Stimulated activated CD4-positive, alpha-beta T cell treated with anti-CD3 and anti-CD28 coated beads, Interleukin-1b, Interleukin-23, amount 100 ng/mL, for 4 hours (primary cell): ENCODE data around the gene ABCA6.

Source experiments
- DNase-seq, 2 donors: peaks; one replicate each; pipeline ENCODE4 v3.0.0-alpha.2; 2020; ENCODE audit warnings: low read depth in 2 of 2

ABCA6 gene

DNA sequence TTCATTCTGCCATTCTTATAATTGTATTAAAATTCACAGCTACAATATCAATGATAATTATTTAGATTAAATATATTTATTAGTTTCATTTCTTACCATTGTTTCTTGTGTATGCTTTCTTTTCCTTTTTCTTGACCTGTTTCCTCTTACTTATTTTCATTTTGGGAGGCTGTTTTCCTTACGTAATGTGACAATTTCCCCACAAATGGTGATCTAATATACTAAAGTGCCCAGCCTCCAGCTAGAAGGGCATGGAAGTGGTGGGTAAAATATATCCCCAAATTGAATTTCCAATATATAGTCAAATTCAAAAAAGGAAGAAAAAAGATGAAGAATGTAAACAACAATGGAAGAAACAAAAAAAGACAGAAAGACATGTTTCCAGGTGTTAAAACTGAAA lies 1.5 kb upstream of the ABCA6 start:
- no peak for DNase-seq

DNA sequence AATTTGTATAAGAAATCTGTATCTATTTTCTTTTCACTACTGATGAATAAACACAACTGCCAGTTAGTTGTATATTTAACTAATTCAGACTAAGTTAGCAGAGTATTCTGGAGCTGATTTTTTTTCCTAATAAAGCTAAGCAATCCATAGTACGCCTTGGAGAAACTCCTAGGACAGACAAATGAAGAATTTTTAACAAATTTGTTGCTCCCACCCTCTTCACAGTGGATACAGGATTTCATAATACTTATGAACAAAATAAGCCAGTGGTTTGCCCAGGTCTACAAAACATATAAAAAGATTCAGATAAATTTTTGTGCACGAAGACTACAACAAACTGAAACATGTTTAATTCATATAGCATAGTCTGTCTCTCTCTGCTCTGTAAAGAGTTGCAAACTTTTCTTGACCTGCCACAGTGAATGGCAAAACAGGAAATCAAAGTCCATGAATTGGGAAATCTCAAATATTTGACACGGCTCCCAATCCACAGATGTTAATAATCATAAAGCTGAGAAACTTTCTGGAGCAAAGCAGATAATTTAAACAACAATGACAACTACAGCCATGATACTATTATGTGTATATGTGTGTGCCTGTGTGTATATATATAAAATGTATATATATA lies 594 bp upstream of the ABCA6 start:
- DNase-seq: no peak

DNA sequence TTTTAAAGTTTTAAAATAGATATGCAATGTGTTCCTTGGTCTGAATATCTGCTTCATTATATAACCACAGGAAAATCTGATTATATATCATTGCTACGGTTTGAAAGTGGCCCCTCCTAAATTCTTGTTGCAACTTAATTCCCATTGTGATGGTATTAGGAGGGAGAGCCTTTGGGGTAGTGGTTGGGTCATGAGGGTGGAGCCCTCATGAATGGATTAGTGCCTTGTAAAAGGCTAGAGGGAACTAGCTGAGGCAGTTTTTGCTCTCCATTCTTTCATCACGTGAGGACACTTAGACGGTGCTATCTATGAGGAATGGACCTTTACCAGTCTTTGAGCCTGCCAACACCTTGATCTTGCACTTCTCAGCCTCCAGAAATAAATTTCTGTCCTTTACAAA lies 7.6 kb downstream of the ABCA6 start:
- DNase-seq: no peak

DNA sequence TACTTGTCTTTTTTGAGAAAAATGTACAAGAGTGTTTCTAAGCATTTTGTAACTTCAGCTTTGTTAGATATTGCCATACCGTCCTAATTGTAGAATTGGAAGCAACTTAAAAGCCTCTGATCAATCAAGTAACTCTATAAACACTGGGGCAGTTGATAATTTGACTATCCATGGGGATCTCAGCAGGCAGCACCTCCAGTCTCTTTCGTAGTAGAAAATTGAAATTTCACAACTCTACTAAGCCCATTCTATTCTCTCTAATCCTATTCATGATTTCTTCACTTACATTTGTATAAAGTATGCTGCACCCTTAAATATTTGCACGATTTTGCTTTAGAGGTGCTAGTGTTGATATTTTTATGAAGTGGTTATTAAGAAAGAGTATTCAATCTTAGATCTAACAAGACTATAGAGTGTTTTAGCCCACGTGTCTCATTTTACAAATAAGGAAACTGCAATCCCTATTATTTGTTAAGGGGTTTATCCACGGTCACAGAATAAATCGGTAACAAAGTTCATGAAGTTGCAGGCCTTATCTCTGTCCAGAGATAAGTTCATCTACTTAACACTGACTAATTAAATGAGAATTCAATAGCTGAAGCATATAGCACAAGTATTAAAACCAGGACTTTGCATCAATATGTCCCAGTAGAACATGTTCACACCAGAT lies 10.9 kb downstream of the ABCA6 start:
- DNase-seq: no peak

DNA sequence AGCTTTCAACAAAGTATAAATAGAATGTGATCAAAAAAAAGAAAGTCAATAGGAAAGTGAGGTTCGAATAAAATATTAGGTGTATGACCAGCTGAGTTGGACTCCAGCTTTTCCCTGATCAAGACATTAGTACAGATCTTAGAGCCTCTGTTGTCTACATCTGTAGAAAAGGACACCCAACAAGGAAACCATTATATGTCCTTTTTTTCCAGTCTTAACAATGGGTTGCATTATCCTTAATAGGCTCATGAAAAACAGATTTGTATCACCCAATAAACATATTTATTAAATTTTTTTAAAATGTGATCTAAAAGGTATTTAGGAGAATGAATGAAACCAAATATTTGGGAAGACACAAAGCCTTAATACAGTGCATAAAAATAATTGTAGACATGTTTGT lies 18.1 kb downstream of the ABCA6 start:
- DNase-seq: no peak

DNA sequence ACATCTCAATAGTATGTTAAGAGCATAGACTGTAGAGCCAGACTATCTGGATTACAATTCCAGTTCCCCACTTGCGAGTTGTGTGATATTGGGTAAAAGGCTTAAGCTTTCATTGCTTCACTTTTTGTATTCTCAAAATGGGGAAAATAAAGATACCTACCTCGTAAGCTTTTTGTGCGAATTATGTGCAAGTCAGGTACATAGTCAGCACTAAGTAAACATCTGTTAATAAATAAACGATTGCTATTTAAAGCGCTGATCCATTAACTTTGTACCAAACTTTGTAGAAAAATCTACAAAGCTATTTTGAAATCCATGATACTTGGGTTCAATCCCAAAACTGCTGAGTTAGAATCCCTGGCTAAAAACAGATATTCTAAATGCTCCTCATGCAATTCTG lies 19.6 kb downstream of the ABCA6 start:
- no peak for DNase-seq

DNA sequence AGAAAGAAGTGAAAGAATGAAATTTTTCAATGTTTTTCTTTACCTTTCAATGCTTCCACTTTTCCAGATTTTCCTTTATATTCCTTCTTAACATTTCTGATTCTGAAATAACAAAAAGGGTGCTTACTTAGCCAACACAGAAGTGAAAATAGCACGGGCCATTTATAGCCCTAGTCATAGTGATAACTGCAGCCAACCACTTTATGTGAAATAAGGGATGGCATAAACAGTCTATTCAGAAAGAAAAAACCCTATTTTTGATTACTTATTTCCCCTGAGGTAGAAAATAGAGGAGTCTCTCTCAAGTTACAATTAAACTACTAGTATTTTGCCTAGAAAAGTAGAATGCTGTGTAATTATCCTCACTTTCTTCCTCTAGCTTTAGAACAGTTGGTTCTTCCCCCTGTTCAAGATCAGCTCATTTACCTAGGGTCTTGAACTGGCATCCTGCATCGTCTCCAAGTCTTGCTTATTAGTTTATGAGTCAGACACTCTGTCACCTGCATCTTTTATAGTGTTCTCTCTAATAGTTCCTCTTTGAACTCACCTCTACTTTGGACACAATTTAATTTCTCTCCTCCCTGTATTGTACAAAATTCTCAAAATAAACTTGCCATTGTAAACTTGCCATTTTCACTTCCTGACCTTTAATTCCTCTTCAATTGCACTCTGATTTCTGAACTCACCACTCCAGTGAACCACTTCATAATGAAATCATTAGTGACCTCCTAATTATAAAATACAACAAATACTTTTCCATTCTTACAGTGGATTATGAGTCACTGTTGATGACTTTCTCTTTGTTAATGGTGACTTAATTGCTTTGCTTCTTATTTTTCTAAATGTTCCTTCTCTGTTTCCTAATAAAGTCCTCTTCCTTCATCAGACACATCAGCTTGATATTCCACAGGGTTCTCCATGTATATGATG lies 23.6 kb downstream of the ABCA6 start:
- DNase-seq: no peak

DNA sequence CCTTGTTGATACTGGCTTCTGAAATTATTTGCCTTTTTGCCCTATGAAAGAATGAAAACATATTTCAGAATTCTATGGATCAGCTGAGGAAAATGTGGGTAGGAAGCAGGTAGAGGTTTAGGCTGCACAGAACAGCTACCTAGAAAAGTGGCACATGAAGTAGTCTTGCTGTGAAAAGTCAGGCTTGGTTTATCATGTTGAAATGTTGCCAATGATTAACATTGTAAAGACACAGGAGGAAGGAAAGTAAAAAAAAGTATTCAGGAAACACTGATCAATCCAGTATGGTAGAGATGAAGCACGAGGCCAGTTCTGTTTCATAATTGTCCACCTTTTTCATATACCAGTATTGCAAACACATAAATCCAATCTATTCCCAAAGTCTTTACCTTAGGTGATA lies 29.9 kb downstream of the ABCA6 start:
- no peak for DNase-seq

DNA sequence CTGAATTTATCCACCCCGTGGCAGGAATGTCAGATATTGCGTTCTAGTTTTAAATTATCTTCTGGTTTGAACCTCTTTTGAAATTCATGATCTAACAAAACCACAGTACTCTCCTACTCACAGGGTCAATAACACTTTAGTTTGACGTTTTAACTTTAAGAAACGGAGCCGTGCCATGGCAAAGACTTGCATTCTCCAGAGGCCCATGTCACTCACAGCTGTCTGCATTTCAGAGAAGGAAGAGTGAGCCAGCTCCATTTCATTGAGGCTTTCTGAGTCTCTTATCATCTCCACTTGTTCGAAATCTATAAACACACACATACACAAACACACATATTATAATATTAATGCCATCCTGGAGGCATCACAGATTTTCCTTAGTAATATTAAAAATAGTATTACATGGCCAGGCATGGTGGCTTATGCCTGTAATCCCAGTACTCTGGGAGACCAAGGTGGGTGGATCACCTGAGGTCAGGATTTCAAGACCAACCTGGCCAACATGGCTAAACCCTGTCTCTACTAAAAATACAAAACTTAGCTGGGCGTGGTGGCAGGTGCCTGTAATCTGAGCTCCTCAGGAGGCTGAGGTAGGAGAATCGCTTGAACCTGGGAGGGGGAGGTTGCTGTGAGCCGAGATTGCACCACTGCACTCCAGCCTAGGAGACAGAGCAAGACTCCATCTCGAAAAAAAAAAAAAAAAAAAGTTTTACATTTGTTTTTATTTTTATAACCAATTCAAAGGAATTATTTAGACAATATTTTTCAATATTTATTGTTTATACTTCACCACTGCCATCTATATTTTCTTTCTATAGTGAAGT lies 35.6 kb downstream of the ABCA6 start:
- DNase-seq: no peak

DNA sequence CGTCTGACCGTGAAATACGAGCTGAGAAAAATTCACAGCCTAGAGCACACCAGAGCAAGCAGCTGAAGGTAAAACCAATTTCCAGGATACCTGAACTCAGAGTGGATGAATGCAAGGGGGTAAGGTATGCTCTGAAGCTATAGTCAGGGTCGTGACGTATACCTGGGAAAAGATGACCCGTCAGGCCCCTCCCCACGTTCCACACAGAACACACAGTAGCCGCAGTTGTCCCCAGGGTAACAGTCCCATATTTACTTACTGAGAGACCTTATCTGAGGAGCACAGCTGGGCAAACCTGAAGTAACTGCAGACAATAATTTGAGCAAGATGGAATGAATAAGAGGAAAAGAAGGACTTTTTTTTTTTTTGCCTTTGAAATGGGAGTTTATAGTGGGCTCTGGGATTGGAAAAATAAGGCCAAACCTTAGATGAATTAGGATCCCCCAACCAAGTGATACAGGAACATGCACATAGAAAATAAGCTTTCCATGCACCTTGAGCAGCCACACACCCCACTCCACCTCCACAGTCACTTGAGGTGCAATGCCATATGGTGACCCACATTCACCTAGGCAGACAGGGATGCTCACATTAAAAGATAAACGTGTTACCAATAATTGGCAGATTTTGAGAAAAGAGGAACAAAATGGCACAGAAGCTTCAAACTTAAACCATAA lies 38.0 kb downstream of the ABCA6 start:
- no peak for DNase-seq

DNA sequence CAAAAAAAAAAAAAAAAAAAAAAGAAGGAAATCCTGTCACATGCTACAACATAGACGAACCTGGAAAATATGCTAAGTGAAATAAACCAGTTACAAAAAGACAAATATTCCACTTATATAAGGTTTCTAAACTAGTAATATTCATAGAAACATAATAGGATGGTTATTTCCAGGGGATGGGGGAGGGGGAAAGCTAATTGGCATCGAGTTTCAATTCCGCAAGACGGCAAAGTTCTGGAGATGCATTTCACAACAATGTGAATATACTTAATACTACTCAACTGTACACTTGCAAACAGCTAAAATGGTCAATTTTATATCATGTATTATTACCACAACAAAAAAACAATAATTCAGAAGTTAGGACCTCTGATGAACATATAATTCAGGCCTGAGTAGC lies 43.1 kb downstream of the ABCA6 start:
- DNase-seq: no peak

DNA sequence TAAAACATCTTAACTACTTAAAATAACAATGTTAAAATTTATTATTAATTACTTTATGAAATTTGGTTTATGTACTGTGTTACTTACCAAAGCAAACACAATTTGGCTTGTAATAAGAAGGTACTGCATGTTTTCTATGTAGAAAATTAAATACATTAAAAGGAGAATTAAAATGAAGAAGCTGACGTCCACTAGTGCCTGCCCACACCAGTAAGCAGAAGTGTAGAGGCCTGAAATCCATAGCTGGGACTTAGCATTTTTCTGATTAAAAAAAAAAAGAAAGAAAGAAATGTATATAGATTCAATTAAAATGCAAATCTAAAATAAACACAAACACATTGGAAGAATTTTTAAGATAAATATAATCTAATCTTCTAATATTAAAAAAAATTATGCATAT lies 45.2 kb downstream of the ABCA6 start:
- no peak for DNase-seq

DNA sequence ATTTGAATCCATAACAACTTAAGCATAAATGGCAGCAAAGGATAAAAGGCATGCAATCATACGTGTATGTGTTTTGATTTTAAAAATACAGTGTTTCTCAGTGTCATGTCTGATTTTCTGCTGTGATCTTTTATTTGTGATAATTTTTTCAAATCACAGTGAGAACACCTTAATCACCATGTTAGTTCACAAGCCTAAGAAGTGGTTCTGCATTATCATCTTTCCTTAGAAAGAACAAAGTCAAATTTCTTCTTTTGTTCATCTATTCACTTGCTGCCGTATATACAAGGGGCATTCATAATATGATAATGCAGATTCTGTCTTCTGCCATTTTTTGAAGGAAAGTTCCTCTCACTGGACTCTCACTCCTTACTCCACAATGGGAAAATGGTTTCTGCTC lies 47.7 kb downstream of the ABCA6 start:
- DNase-seq: no peak

DNA sequence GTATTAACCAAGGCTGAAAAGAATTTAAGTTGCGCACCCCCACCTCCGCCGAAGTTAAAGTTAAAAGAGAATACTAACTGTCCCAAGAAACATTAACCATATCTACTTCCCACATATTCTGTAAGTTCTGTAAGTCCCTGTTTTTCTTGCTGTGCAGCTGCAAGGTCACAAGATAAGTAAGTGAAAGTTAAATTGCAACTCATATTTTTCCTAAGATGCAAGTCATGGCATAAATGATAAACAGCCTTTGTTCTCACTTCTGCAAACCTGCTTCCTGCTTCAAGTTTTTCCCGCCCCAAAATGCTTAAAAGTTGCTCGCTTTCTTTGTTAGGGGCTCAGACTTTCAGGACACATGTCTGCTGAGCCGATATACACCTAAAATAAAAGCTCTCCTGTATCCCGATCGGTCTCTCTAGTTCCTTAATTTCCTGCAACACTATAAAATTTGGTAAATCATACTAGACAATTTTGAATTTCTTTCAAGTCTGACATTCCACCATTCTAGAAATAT lies 48.4 kb downstream of the ABCA6 start:
- no peak for DNase-seq

DNA sequence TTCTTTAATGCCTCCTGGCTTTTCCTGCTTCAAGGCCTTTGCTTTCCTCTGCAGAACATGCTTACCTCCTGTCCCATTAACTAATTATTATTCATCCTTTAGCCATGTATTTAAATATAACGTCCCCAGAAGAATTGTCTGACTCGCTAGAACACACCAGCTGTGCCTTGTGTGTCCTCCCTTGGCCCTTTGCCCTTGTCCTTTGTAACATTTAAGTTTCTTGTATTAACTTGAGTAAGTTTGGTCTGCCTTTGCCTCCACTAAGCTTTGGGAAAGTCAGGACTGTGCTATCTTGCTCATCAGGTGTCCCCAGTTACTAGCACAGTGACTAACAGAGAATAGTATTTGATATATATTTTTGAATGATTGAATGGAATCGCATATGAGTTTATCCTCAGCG lies 51.3 kb downstream of the ABCA6 start:
- no peak for DNase-seq

DNA sequence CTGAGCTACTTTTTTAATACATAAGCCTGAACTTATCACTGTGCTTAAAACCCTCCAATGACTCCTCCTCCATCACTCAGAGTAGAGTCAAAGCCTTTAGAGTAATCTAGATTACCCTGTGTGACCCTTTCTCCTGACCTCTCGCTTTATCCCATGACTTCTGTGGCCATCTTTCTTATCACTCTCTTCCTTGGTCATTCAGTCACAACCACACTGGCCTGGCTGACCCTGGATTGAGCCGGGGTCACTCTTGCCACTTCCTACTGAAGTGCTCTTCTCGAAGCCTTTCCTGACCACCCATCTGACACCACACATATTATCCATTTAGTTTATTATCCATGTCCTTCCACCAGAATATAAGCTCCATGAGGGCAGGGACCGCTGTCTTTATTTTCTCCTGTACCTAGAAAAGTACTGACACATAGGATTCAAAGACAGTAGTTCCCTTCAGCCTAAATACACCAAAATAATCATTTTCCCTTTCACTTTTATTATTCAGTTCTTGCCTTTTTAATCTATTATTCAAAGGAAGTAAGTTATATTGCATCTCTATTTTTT lies 53.0 kb downstream of the ABCA6 start:
- DNase-seq: no peak

DNA sequence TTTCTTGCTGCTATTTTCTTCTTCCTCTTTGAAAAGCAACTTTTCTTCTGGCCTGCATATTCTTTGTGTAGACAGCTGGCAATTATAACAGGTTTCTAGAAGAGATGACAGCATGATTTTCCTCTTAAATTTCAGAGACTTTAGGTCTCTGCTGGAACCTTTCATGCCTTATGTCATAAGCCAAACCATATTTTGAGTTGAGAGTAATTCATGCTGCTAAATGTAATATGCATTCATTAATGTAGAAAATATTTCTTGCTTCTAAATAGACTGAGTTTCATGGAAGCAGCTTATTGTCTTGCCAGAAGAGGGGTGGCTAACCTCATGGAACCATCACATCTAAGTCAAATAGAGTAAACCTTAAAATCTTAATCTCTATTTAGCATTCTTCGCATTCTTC lies 55.1 kb downstream of the ABCA6 start:
- DNase-seq: no peak

DNA sequence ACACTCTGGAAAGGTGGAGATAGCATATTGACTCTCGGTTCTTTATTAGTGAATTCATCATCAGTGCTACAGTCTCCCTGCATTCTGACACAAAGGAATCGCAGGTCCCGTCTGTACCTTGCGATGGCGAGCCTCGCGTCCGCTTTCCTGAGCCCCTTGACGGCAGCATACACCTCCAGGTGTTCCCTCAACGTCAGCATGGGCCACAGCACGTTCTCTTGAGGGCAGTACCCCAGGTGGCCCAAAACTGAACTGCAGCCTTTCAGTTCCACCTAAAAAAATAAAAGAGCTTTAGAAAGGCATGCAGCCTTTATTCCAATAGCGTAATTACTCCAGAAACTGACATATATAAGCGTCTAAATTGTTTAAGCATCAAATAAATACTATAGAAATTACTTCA lies 56.8 kb downstream of the ABCA6 start:
- DNase-seq: no peak

DNA sequence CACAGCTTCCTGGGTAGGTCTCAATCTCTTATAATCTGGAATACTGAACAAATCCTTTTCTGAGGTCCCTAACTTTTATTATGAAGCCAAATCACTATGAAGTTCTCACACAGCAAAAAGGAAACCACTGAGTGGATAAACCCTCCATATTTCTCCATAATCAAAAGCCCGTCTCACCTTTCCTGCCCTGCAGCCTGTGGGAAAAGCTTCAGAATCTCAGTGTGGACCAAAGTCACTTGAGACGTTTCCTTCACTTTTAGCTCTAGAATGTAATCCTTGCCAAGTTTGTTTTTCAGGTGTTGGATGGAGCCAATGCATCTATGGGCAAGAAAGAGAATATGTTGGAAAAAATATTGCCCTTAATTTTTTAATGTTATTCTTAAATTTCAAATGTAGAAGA lies 59.0 kb downstream of the ABCA6 start:
- DNase-seq: no peak

DNA sequence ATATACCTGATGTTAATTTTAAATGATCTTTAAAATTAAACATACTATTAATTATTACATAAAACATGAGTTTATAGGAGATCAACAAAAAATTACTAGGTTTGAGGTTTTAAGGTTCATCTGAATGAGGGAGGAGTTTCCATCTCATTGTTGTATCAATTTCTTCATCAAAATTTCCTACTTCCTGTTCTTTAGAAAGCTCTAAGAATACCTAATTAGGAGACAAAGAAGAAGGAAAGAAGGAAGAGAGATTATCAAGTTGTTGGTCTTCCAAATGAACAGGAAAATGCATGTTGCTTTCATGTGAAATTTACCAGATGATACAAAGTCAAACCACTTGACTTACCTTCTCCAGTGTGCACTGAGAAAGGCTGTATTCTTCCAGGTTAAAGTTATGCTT lies 62.8 kb downstream of the ABCA6 start:
- no peak for DNase-seq

DNA sequence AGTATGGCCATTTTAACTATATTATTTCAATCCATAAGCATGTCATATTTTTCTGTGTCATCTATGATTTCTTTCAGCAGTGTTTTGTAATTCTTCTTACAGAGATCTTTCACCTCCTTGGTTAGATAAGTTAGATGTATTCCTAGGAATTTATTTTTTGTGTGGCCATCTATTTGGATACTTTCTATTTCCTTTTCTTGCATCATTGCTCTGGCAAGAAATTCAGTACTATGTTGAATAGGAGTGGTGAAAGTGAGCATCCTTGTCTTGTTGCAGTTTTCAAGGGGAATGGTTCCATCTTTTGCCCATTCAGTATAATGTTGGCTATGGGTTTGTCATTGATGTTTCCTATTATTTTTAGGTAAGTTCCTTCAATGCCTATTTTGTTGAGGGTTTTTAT lies 65.9 kb downstream of the ABCA6 start:
- DNase-seq: no peak
